ENCODE data around the gene COL19A1. TPM values are rescaled to one million over a fixed set of nuclear protein-coding genes. Genes with fewer than 3 reads are reported as not detected.
"Not testable (repeated sequence)": the region's sequence is repeated elsewhere in the genome, so short reads cannot be mapped to it uniquely, and the experiment has no call there.

COL19A1 gene
- total RNA-seq, 4 donors from 2014 or later: 0.19 TPM; not detected in 3

DNA sequence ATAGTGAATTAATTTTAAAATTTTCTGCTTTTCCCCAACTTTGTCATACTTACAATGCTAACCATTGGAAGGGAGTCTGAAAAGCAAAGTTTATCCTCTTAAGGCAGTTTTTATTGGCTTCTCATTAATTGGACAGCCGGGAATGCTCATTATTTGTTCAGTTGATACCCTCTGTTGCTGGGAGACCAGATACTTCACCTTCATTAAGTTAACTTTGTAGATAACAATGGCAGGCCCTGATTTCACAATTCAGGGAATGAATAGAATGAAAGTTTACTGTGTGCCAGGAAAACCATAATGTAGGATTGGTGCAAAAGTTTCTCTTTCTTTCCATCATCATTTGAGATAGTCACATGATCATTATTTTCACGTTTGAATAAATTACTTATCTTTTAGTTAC is 49.0 kb downstream of the COL19A1 start:
- Histone ChIP-seq H3K36me3 (no peaks in the 10 kb centered on the region), H3K4me1 (no peaks in the 10 kb centered on the region), H3K9me3 (no peaks in the 10 kb centered on the region), H3K4me3 (no peak overlapping the region), H3K27ac (no peak overlapping the region), H3K27me3 (no peaks in the 10 kb centered on the region)
- TF ChIP-seq, protein P1, sequence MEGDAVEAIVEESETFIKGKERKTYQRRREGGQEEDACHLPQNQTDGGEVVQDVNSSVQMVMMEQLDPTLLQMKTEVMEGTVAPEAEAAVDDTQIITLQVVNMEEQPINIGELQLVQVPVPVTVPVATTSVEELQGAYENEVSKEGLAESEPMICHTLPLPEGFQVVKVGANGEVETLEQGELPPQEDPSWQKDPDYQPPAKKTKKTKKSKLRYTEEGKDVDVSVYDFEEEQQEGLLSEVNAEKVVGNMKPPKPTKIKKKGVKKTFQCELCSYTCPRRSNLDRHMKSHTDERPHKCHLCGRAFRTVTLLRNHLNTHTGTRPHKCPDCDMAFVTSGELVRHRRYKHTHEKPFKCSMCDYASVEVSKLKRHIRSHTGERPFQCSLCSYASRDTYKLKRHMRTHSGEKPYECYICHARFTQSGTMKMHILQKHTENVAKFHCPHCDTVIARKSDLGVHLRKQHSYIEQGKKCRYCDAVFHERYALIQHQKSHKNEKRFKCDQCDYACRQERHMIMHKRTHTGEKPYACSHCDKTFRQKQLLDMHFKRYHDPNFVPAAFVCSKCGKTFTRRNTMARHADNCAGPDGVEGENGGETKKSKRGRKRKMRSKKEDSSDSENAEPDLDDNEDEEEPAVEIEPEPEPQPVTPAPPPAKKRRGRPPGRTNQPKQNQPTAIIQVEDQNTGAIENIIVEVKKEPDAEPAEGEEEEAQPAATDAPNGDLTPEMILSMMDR (IDR thresholded peaks at IDR 0.05): no peak
- no peak for TF ChIP-seq POLR2A (IDR thresholded peaks at IDR 0.05)
- no peak for DNase-seq
- intact Hi-C loops (cut with DNase I): no loop called here
- 41 to 56% methylated on average over 2 of the region's 2 CpGs for WGBS, 2 donors

DNA sequence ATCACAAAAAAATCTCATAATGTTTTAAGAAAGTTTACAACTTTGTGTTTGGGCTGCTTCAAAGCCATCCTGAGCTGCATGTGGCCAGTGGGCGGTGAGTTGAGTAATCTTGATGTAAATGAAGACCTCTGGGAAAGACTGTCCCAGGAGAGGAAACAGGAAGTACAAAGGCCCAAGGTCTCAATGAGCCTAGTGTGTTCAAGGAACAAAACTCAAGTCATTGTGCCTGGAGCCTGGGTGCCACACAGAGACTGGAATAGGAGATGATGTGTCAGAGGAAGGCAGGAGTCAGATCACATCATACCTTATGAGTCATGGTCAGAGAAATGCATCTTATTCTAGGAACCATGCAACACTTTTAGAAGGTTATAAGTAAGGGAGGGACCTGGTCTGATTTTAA is 51.5 kb downstream of the COL19A1 start:
- intact Hi-C loops (cut with DNase I): no loop called here
- DNase-seq: no peak
- Histone ChIP-seq H3K4me1 (no peaks in the 10 kb centered on the region), H3K4me3 (no peak overlapping the region), H3K27me3 (no peaks in the 10 kb centered on the region), H3K9me3 (no peaks in the 10 kb centered on the region), H3K36me3 (no peaks in the 10 kb centered on the region), H3K27ac (no peak overlapping the region)
- WGBS, 2 donors: 73 to 81% methylated on average over 1 of the region's 1 CpG
- no peak for TF ChIP-seq POLR2A (IDR thresholded peaks at IDR 0.05)
- TF ChIP-seq, protein P1 (IDR thresholded peaks at IDR 0.05): no peak

DNA sequence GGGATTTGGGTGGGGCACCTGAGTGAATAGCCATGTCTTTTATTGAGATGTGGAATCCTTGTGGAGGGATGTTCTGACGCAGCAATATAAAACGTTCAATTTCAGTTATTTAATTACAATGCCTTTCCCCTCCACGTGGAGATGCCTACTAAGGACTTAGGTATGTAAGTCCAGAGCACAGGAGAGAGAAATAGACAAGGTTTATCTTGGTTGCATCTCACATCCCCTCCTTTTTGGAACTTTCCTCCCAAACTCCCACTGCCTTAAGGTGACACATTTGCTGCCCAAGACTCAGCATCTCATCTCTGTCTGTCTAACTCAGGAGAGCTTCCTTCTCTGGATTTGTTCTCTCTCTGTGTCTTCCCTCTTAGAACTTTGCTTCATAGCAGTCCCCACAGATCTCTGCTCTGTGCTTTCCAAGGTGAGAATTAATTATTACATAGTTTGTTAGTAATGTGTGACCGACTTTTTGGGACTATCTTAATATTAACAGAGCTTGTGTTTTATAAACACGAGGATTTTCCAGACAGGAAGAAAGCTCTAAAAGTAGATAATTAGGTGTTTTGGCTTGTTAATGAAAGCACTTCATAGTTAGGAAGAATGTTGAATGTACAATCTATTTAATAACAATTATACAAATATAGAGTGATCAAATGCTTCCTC is 52.6 kb downstream of the COL19A1 start:
- H3K27ac ChIP-seq: no peak overlapping the region
- no peaks in the 10 kb centered on the region for H3K36me3 ChIP-seq
- intact Hi-C loops (cut with DNase I): no loop called here
- H3K9me3 ChIP-seq: no peaks in the 10 kb centered on the region
- no peaks in the 10 kb centered on the region for H3K27me3 ChIP-seq
- no peak overlapping the region for H3K4me3 ChIP-seq
- WGBS, 2 donors: 64 to 67% methylated on average over 5 of the region's 5 CpGs
- TF ChIP-seq POLR2A (IDR thresholded peaks at IDR 0.05): no peak
- TF ChIP-seq, protein P1 (IDR thresholded peaks at IDR 0.05): no peak
- DNase-seq: no peak
- H3K4me1 ChIP-seq: no peaks in the 10 kb centered on the region

DNA sequence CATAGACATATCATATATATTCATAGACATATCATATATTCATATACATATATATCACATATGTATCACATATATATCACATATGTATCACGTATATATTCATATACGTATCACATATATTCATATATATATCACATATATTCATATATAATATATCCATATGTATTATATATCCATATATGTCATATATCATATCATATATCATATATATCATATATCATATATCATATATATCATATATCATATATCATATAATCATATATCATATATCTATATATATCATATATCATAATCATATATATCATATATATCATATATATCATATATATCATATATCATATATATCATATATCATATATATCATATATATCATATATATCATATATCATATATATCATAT is 54.7 kb downstream of the COL19A1 start:
- H3K4me1 ChIP-seq; H3K27me3 ChIP-seq; H3K4me3 ChIP-seq; intact Hi-C loops (cut with DNase I); H3K27ac ChIP-seq; DNase-seq; H3K9me3 ChIP-seq; H3K36me3 ChIP-seq: not testable (repeated sequence)
- WGBS, 2 donors: no CpG with 5 or more reads among the region's 2 CpGs

DNA sequence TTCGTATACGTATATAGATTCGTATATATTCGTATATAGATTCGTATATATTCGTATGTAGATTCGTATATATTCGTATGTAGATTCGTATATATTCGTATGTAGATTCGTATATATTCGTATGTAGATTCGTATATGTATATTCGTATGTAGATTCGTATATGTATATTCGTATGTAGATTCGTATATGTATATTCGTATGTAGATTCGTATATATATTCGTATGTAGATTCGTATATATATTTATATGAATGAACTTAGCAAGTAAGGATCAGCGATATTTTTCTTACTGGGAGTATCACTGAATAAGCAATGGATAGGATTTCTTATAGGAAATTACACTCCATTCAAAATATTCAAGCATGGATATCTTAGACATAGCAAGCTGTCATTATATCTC is 55.3 kb downstream of the COL19A1 start:
- H3K4me3 ChIP-seq; H3K36me3 ChIP-seq; H3K27me3 ChIP-seq; H3K4me1 ChIP-seq; H3K27ac ChIP-seq; DNase-seq; intact Hi-C loops (cut with DNase I); H3K9me3 ChIP-seq: not testable (repeated sequence)
- WGBS, 2 donors: 96% methylated on average over 22 of the region's 22 CpGs

DNA sequence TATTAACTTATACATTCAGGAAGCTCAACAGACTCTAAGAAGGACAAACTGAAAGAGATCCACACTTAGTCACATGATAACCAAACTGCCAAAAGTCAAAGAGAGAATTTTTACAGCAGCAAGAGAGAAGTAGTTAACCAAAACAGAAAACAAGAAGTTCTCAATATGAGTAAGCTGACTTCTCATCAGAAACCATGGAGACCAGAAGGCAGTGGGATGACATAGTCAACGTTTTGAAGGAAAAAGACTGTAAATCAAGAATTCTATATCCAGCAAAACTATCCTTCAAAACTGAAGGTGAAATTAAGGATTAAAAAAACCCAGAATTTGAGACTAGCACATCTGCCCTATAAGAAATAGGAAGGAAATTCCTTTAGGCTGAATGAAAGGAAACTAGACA is 60.4 kb downstream of the COL19A1 start:
- TF ChIP-seq, protein P1 (IDR thresholded peaks at IDR 0.05): no peak
- TF ChIP-seq POLR2A (IDR thresholded peaks at IDR 0.05): no peak

More for the DNA sequence above, 60.4 kb downstream of the COL19A1 start:
- no peak for DNase-seq
- no peak overlapping the region for H3K4me3 ChIP-seq
- H3K27ac ChIP-seq: no peak overlapping the region
- WGBS, 2 donors: 37 to 45% methylated on average over 1 of the region's 1 CpG
- H3K4me1 ChIP-seq: no peaks in the 10 kb centered on the region
- no peaks in the 10 kb centered on the region for H3K36me3 ChIP-seq
- intact Hi-C loops (cut with DNase I): no loop called here
- H3K27me3 ChIP-seq: no peaks in the 10 kb centered on the region
- H3K9me3 ChIP-seq: peaks cover 0 to 9% (median 0%) of the 10 kb centered on the region in 3 donors
